Epithelial cell of esophagus (primary cell): Measurements from ENCODE around the gene IRX4.

ENCODE experiments used
- DNase-seq: peaks from one replicate; pipeline ENCODE4 v3.0.0; 2010; ENCODE audit warnings: low read depth
- H3K4me3 ChIP-seq: 2 replicates; pipeline ENCODE4 v1.5.1; 2011; ENCODE audit warnings: mild to moderate bottlenecking, low read length, control low read depth
- CTCF ChIP-seq: IDR thresholded peaks from 2 replicates; pipeline ENCODE4 v1.5.1; 2011; ENCODE audit warnings: low read depth, mild to moderate bottlenecking, low read length, control low read depth, inconsistent platforms; ENCODE audit not compliant: insufficient read depth; ENCODE audit errors: missing control alignments

Gene IRX4

GRCh38 chr5:1842004-1842819 lies 40.5 kb downstream of the IRX4 start:
- no peak for DNase-seq
- TF ChIP-seq CTCF = no peak
- H3K4me3 ChIP-seq = no peak overlapping the region

GRCh38 chr5:1840741-1841521 lies 41.8 kb downstream of the IRX4 start:
- no peak overlapping the region for H3K4me3 ChIP-seq
- no peak for TF ChIP-seq CTCF
- DNase-seq = no peak

DNA sequence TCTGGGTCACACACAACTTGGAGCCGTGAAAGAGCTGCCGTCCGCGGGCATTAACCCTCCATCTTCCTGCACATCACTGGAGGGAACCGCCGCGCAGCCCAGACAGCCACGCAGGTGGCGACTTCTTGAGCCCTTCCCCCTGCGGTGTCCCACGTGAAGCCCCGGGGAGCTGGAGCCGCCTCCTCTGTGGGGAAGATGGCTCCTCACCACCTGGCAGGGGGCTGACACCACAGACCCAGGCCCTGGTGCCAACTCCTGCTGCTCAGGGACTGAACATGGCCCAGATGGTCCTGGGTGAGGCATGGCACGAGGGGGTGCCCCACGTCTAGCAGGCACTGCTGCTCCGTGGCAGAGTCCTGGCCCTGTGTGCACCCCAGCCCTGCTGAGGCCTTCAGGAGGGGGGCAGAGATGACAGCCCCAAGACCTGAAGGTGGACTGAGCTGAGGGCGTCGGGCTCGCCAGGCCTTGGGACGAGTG lies 42.6 kb downstream of the IRX4 start:
- no peak for TF ChIP-seq CTCF
- DNase-seq = no peak
- no peak overlapping the region for H3K4me3 ChIP-seq

GRCh38 chr5:1838013-1838412 lies 44.7 kb downstream of the IRX4 start:
- no peak for DNase-seq
- TF ChIP-seq CTCF = no peak
- H3K4me3 ChIP-seq = no peak overlapping the region

GRCh38 chr5:1836891-1837880 lies 45.5 kb downstream of the IRX4 start:
- H3K4me3 ChIP-seq = no peak overlapping the region
- no peak for DNase-seq
- TF ChIP-seq CTCF = no peak

GRCh38 chr5:1836176-1836890 lies 46.4 kb downstream of the IRX4 start:
- TF ChIP-seq CTCF = no peak
- H3K4me3 ChIP-seq = no peak overlapping the region
- no peak for DNase-seq
